Neural progenitor cell (in vitro differentiated cells): ENCODE results near the gene APOD.
"Not testable (repeated sequence)": the region's sequence is repeated elsewhere in the genome, so short reads cannot be mapped to it uniquely, and the experiment has no call there.

Source experiments
- EZH2 ChIP-seq: fragments of 200-600 bp; sonication (generic); IDR thresholded peaks from 2 replicates; pipeline ENCODE4 v1.6.1; 2017; ENCODE audit warnings: antibody characterized with exemption, mild to moderate bottlenecking, moderate library complexity
- EZH2phosphoT487 ChIP-seq: fragments of 200-600 bp; sonication (generic); IDR thresholded peaks from 2 replicates; pipeline ENCODE4 v1.6.1; 2017; ENCODE audit warnings: antibody characterized with exemption
- TF ChIP-seq, protein P1 (sequence below): fragments of 200-600 bp; sonication (generic); IDR thresholded peaks from 2 replicates; pipeline ENCODE4 v1.5.1; 2017; ENCODE audit warnings: antibody characterized with exemption, mild to moderate bottlenecking

DNA sequence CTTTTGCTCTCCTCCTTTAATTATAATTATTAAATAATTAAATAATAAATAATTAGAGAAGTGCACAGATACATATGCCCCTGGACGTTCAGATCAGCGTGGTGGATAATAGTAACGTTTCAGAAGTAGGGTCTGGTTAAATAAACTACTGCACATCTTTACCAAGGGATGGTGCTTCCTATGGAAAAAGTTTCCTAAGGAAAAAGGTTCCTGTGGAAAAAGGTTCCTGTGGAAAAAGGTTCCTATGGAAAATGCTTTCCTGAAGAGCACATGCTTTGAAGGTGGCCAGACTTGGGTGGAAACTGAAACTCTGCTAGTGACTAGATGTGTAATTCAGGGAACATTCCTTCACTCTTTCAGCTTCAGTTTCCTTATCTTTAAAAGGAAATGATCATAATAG, 37.4 kb upstream of the APOD start:
- TF ChIP-seq, protein P1, sequence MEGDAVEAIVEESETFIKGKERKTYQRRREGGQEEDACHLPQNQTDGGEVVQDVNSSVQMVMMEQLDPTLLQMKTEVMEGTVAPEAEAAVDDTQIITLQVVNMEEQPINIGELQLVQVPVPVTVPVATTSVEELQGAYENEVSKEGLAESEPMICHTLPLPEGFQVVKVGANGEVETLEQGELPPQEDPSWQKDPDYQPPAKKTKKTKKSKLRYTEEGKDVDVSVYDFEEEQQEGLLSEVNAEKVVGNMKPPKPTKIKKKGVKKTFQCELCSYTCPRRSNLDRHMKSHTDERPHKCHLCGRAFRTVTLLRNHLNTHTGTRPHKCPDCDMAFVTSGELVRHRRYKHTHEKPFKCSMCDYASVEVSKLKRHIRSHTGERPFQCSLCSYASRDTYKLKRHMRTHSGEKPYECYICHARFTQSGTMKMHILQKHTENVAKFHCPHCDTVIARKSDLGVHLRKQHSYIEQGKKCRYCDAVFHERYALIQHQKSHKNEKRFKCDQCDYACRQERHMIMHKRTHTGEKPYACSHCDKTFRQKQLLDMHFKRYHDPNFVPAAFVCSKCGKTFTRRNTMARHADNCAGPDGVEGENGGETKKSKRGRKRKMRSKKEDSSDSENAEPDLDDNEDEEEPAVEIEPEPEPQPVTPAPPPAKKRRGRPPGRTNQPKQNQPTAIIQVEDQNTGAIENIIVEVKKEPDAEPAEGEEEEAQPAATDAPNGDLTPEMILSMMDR: not testable (repeated sequence)
- TF ChIP-seq EZH2, EZH2phosphoT487: not testable (repeated sequence)
